GM03348 (cell line): Measurements from ENCODE around the gene MYORG.

Source experiments
- DNase-seq: peaks from one replicate; pipeline ENCODE4 v3.0.0; 2012; ENCODE audit warnings: low spot score

The MYORG gene

DNA sequence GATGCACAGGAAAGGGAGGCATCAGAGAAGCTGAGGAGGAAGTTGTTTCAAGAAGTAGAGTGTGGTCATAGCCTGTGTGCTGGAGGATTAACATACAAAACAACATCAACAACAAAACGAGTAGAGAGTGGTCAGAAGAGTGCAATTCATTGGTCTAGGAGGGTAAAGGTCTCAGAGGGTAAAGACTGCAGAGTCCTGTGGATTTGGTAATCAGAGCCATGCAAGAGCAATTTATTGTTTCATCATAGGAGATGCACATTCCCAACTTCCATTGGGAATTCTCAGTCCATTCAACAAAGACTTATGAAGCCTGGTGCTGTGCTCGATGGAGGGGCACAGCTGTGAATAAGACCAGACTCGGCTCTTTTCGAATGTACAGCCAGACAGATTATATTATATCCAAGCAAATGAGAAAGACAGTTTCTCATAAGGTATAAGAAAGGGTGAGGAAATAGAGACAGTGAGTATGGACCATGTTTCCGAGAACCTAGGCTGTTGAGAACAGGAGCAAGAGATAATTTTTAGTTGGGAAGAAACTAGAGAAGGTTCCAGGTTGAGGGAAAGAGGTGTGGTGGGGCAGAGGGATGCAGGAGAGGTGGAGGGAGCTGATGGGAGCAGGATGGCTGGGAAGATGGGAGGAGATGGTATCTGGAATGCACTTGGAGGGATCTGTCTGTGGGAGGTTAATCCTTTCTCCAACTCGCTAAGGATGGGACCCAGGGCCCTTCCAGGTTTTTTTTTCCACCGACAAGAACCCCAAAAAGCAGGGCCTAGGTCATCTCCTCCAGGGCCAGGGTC, 7.9 kb upstream of the MYORG start:
- DNase-seq, result no peak

DNA sequence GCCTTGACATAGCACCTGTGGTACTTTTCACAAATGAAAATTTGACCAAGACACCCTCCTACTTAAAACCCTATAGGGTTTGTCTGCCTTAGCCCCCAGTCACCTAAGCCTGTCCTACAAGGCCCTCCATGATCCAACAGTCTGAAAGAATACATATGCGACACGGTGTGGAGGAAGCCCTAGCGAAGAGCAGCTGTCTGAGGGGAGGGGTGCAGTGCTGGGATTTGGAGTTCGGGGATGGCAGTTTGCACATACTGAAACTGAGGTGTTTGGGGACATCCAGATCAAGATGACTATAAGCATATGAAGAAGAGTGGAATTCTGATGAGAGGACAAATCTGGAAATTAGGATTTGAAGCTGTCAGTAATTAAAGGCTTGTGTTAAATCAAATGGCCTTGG, 7.2 kb upstream of the MYORG start:
- DNase-seq, result no peak

DNA sequence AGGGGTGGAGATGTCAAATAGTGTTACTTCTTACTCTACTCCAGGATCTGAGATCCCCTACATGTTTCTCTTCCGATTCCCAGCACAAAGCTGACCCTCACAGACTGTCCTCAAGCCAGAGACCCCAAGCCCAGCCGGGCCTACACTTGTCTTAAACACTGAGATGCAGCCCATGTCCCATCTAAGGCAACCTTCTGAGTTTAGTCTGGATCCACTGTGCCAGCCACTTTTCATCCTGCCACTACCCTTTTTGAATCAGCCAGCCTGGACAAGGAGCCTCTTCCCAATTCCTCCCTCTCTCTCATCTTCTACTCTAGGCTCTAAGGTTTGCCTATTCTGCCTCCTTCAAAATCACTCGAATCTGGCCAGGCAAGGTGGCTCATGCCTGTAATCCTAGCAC, 6.2 kb upstream of the MYORG start:
- DNase-seq, result peak; percentile 1

DNA sequence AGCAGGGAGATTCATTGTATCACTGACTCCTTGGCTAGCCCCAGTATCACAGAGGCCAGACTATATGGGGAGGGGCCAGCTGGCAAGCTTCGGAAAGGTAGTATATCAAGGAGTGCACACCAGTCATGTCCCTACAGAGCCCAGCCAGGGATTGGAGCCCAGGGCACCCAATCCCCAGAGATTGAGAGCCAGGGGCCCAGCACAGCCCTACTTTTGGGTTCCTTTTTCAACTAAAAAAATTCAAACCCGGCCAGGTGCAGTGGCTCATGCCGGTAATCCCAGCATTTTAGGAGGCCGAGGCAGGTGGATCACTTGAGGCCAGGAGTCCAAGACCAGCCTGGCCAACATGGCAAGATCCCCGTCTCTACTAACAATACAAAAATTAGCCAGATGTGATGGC, 5.4 kb upstream of the MYORG start:
- no peak for DNase-seq

DNA sequence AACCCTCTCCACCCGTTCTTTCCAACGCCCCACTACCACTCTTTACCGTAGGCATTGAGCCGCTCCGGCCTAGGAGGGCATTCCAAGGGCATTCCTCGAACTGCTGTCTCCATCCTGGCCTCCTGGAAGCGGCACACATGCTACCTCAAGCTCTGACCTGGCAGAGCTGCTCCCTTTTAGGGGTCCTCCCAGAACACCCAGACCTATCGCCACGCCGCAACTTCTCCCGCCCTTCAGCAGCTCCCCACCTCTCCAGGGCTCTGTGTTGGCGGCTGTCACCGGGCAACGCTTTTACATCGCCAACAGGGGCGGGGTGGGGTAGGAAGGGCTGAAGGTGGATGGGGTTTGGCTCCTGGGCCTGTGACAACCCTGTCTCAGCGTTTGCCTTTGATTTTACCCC, 4.6 kb upstream of the MYORG start:
- no peak for DNase-seq

DNA sequence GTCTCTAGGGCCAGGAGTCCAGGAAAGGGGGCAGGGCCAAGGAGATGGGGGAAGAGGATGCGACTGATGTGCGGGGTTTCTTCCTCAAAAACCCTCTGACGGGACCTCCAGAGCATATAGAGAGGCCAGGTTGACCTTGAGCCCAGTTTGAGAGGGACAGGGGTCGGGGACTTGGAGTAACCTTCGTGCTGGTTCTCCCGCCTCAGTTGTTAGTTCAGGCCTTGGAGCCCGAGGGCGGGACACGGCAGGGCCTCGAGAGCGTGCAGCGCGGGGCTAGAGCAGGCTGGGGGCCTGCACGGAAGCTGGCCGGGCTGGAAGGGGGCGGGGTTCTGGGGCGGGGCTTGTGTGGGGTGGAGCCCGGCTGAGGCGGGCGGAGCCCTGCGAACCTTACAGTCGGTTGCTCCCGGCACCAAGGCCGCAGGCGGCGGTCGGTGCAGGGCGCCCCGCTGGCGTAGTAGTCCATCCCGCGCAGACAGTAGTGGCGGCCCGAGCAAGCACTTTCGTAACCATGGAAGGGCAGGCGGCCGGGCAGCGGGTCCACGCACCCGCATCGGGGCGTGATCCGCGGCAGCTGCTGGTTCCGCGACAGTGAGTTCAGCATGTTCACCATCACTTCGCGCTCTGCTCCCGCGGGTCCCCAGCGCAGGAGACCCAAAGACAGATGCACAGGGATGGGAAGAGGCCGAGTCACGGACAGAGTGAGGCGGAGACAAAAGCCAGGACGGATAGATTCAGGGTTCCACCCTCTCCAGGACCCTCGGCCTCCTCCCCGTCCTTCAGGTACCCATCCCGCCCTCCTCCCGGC, 4.0 kb upstream of the MYORG start:
- DNase-seq, result peak; percentile 97

DNA sequence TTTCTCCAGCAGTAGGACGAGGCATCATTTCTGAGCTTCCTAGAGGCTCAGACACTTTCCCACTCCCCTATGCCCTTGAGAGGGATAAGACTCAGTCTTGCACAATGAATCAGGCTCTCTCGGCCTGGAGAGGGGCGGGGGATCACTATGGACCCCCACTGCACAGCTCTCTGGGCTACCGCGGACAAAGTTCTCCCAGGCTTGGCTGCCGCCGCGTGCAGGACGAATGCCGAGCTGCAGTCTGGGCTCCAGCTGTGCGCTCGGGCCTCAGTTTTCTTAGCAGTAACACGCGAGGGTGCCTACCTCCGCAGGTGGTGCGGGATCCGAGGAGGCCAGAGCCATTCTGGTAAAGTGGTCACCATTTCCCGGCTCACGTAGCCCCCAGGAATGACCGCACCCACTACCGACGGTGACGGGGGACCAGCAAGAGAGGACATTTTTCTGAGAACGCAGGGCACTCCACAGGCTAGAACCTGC, 3.4 kb upstream of the MYORG start:
- DNase-seq, result no peak

DNA sequence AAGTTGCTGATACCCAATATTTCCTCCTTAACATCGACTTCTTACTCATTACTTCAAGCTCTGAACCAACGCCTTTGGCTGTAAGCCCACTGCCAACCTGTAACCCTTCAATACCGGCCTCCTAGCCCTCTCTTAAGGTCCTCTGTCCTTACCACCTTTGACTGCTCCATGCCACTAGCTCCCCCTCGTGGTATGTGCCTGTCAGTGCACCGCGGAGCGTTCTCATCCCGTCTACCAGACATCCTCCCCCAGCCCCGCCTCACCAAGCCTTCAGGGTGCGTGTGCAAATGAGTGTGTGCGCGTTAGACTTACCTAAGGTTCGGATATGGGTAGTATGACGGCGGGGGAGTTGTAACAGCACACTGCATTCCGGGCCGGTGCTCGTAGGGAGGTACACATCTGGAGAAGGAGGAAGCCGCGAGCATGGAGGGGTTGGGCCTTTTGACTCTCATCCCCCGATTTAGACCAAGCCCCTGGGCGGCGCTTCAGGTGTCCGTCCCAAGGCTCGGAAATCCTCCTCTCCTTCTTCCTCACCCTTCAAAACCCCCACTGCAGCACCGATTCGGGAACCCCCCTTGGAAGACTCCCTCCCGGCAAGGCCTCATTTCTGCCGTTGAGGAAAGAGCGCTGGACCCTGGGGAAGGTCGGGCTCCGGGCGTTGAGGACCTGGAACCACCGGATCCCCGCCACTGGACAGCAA, 2.8 kb upstream of the MYORG start:
- DNase-seq, result peak; percentile 93

DNA sequence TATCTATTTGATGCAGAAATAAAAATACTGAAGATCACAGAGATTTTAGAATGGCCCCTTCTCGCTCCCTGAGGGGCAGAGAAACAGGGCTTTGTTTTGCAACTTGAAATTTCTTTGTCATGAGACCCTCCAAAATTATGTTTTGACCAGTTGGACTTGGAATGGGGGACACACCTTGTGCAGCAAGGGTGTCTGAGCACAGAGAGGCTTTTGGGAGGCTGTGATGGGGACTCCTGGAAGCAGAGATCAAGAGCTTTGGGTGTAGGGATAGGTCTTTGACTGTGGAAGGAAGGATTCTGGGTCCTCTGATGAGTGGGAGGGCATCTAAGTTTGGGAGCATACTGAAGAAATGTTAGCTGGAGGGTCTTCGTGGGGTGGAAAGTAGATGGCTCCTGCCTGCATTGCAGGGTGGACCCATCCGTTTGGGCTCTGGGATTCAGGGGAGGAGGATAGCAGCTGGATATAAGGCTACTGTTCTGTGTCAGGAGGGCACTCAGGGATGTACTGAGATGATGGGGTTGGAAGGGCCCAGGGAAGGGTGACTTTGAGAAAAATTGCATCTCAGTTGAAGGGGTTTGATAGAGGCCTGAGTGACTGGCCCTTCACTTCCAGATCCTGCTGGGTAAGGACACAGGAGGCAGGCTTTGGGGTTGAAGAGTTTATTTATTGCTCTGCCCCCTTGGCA, 1.8 kb upstream of the MYORG start:
- no peak for DNase-seq

DNA sequence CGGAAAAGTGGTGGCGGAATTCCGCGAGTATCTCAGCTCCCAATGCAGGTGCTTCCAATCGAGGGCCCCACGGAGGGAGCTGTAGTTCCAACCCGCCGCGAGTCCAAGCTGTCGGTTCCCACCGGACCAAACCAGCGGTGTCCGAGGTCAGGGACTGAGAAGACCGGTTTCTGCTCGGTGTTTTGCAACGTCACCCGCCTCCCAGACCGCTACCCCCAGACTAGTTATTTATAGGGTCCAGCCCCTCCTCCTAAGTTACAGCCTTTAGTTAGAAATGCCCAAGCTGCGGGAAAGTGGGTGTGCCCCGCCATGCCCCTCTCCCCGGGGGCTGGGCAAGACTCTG, 677 bp upstream of the MYORG start:
- no peak for DNase-seq

DNA sequence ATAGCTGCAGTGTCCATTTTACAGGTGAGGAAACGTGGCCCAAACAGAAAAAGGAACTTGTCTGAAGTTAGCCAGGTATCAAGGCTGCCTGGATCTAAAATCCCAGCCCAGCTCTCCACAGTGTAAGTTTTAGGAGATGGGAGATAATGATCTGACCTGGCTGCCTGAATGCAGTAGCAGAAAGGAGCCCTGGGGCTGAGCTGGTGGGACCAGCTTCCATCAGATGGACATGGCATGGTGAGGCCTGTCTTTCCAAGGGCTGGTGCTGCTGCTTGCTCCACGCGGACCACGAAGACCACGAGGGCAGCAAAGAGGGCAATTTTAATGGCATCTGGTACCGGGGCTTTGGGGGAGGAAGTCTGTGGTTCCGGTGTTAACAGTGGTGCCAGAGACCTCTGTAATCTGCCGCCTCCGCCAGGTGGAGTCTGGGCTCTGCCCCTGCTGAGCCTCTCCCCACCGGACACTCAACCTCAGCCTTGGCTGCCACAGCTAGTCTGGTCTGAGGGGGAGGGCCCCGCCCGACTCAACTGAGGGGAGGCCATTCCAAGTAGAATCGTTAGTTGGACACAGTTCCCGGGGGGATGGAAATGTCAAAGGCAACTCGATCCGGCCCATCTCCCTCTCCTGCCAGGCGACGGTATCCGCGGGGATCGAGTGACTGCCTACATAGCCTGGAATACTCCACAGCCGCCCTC, 650 bp downstream of the MYORG start:
- DNase-seq, result peak; percentile 24

DNA sequence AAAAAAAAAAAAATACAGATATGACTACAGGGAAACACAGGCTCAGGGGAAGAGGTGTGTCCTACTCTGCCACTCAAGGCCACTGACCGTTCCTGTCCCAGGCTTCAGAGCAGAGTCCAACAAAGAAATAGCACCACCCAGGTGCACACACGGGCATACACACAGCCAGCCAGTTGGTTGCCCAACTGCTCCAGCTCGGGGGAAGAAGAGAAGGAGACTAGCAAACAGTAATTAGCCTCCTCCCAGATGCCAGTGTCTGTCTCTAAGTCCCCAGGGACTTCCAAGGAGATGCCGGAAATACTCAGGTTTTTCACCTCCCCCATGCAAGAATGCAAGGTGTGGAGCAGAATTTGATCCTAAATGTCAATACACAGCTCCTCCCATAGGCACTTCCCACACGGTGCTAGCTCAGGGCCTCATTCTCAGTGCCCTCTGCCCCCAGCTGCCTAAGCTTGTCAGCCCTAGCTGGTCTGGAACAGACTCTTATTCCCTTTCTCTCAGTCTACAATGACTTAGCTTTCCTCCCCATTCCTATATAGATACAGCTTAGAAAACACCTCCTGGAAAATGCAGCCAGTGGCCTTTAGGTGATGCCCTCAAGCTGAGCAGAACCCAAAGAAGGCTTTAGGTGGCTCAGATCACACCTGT, 1.7 kb downstream of the MYORG start:
- DNase-seq, result no peak

DNA sequence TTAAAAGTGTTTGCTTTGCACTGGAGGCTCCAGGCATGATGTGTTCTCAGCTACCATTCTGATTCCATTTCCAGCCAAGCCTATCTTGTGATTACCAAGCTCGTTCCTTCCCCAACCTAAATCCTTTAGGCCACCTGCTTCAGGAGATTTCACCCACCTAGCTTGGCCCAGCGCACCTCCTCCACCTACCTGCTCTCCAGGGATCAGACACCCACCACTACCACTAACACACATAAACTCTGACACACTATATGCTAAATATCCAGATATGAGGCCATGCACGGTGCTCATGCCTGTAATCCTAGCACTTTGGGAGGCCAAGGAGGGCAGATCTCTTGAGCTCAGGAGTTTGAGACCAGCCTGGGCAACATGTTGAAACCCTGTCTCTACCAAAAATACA, 2.4 kb downstream of the MYORG start:
- no peak for DNase-seq

DNA sequence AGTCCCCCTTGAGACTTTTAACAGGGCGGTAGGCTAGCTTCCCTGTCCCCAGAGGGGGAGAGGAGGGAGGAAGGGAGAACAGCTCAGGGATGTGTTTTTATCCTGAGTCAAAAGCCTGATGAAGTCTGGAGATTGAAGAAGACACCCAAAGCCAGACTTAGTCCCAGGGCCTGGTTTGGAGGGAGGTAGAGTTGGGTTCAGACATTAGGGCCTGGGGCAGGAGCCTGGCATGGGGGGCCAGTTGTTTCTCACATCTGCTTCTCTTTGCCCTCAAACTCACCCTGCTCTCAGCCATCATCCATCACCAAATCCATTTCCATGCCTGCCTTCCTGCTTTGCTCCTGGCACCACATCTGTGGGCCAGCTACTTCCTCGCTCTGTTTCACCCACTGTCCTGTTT, 2.9 kb downstream of the MYORG start:
- DNase-seq, result no peak

DNA sequence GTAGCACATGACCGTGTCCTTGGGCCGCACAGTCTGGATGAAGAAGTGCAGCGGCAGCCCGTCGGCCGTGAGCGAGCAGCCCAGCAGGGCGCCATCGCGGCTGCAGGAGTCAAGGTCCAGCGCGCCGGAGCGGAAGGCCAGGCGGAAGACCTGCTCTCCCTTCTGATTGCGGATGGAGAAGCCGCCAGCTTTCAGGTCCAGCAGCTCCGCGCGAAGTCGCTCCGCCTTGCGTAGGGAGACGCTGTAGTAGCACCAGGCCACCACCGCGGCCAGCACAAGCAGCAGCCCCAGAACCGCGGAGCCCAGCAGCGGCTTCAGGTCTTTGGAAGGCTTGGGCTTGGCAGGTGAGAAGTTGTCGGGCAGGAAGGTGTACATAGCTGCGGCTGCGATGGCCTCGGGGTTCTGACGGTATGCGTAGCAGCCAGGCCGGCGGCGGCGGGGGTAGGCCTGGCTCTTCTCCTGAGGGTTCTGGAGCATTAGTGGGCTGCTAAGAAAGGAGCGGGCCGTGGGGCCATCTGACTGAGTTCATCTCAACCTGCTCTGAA, 4.2 kb downstream of the MYORG start:
- DNase-seq, result no peak

DNA sequence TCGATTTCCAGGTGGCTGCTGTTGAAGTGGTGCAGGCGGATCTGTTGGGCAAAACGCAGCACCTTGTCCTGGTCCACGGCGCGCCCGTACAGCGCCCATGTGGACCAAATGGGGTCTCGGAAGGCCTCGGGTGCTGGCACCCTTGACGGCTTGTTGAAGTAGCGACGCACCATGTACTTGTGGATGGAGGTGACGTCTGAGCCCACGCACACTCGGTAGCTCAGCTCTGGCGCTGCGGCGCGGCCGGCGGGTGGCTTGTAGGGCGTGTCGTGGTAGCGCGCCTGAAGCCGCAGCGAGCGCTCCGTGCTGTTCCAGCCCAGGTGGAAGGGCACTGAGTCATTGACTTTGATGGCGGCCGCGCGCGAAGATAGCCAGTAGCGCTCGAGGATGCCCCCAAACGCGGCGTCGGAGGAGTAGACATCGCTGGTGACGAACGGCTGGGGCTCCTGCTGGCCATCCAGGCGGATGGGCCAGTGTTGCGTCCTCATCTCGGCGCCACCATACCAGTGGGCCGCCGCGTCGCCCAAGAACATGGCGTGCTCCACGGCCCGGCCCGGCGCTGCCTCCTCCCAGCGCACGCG, 4.7 kb downstream of the MYORG start:
- DNase-seq, result no peak

DNA sequence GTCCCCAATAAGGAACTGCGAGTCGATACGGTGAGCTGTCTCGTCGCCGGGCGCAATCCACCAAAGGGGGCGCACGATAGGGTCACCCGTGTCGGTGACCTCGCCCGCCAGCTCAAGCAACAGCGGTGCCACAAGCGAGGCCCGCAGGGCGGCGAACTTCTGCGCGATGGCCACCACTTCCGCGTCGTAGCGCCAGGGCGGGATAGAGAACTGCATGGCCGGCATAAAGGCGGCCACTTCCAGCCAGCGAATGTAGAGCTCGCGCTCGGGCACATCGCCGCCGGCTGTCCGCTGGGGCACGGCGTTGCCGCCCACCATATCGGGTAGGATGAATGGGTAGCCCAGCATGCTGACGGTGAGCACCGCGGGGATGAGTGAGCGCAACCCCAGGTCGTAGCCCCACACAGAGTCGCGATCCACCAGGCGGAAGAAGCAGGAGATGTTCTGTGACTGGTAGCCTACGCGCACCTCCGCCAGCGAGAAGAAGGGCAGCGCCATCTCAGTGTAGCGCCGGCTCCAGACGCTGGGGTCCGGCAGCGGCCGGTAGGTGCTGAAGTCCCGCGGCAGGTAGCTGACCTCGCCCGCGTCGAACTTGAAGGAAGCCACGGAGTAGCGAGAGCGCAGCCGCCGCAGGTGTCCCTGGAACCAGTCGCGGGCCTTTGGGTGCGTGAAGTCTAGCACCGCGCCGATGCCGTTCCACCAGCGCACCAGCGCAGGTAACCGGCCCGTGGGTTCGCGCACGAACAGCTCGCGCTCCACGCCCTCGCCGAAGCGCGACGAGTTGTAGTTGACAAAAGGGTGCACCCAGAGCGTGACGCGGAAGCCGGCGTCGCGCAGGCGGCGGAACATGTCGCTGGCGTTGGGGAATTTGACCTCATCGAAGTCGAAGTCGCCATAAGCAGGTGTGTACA, 5.5 kb downstream of the MYORG start:
- DNase-seq, result peak; percentile 44

DNA sequence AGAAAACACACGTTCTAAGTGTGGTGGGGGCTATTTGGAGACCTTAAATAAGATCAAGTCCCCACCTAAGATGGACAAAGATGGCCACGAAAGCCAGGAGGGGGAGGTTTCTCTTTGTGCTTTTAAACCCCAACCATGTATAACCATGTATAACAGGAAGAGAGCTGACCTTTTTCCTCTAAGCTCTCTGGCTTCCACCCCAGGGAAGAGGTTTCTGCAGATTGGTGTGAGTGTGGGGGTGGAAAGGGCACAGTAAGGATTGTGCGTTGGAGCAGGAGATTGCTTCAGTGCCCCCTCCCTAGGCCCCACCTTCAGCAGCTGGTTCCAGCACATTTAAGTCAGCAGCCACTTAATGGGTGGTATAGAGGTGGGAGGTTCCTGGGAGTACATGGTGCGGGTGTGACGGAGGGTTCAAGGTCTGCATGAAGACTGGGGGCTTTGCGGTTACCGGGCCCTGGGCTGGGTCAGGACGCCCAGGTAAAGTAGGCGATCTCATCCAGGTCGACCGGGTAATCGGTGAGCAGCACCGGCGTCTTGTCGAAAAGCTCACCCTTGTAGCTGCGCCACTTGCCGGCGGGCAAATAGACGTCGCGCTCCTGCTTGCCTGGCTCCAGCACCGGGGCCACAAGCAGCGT, 6.2 kb downstream of the MYORG start:
- no peak for DNase-seq

DNA sequence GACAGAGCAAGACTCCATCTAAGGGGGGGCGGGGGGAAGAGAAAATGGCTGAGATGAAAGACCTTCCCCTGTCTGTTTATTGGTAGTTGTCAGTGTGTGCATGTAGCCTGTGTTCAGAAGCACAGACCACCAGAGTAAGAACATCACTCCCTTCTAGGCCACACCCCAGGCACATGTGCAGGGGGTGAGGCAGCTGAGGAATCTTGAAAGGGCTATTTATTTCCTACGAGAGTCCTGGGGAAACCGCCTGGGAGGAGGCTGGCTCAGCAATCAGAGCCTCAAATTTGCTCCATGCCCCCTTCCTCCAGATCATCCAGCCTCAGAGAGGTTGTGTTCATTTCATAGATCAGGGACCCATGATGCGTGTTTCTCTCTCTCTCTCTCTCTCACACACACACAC, 7.1 kb downstream of the MYORG start:
- DNase-seq, result no peak
